ENCODE results near the gene CLEC1A. TPM values are rescaled to one million over a fixed set of nuclear protein-coding genes. Genes with fewer than 3 reads are reported as not detected.
"Not testable (repeated sequence)": the region's sequence is repeated elsewhere in the genome, so short reads cannot be mapped to it uniquely, and the experiment has no call there.

Gene CLEC1A
- total RNA-seq, 1 experiment from 2014 or later = not detected

DNA sequence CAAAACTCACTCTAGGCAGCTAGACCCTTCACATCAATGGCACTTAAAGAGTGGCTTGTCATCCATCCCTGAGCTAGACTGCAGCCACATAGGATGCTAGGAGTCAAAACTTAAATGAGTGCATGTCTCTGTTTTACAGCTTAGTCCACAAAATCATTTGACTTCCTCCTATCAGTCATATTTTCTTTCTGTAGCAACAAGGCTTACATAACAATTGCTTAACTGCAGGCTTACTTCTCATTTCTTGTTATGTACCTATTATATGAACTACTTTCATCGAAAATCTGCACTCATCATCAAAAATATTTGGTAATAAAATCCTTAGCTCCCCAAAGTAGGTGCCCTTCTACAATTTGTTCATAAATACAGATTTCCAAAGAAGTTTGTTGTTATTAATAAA, 30.1 kb downstream of the CLEC1A start:
- no peak for DNase-seq (ENCODE audit: low read depth)
- in situ Hi-C loops (cut with HindIII; ENCODE audit: low pct_unique_long_range_greater_than_20kb, low sequenced_read_pairs) = no loop called here

DNA sequence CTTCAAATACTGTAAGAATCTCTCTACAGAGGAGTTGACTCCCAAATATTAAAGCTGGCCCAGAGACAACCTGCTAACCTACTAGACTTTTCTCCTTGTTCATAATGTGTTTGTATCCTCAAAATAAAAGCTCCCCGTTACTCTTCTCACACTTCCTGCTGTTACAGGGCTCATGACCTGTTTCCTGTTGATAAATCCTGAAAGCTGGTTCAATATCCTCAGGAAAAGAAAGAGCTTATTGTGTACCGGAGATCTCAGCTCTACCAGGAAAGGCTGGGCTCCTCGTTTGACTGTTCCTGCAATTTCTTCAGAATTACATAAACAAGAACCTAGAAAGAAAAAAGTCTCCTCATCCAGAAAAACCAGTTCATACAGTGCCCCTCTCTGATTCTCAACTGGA, 30.8 kb downstream of the CLEC1A start:
- no peak for DNase-seq (ENCODE audit: low read depth)
- in situ Hi-C loops (cut with HindIII; ENCODE audit: low pct_unique_long_range_greater_than_20kb, low sequenced_read_pairs) = no loop called here

DNA sequence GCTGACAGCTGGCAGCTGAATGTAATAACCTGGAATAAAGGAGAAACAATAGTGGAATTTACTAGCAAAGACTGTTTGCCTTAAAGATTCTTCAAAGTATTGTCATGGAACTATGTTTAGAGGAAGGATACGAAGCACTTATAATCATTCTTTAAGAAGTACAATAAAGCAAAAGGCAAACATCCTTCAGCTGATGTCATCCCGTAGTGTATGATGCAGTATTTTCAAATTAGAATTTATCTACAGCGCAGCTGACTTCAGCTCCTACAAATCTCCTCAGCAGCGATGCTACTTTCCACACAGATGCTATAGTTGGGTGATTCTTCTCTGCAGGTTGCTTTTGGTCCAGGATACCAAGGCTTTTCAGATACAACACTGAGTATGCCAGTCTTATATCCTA, 31.5 kb downstream of the CLEC1A start:
- in situ Hi-C loops (cut with HindIII; ENCODE audit: low pct_unique_long_range_greater_than_20kb, low sequenced_read_pairs) = no loop called here
- no peak for DNase-seq (ENCODE audit: low read depth)

DNA sequence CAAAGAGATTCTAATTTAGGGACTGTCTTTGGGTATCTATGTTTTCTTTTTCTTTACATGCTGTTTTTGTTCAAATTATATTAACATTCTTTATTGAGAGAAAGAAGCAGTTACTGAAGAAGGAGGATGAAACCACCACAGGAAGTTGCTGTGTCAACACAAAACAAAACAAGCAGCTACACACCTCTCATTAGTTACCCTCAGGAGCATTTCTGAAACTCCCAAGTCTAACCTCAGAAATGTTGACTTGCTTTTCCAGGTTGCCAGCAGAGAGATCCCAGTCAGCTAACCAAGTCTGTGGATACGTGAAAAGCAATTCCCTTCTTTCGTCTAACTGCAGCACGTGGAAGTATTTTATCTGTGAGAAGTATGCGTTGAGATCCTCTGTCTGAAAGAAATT, 33.5 kb downstream of the CLEC1A start:
- in situ Hi-C loops (cut with HindIII; ENCODE audit: low pct_unique_long_range_greater_than_20kb, low sequenced_read_pairs) = no loop called here
- no peak for DNase-seq (ENCODE audit: low read depth)

DNA sequence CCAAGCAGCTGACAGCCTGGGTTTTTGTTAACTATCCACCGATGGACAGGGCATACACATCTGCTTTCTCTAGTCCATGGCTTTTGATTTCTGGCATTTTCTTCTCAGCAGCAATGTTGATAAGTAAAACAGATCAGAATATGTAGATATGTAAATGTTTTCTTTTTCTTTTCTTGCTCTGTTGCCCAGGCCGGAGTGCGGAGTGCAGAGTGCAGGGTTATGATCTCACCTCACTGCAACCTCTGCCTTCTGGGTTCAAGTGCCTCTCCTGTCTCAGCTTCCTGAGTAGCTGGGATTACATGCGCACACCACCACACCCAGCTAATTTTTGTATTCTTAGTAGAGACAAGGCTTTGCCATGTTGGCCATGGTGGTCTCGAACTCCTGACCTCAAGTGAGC, 40.4 kb downstream of the CLEC1A start:
- no peak for DNase-seq (ENCODE audit: low read depth)
- in situ Hi-C loops (cut with HindIII; ENCODE audit: low pct_unique_long_range_greater_than_20kb, low sequenced_read_pairs) = no loop called here

DNA sequence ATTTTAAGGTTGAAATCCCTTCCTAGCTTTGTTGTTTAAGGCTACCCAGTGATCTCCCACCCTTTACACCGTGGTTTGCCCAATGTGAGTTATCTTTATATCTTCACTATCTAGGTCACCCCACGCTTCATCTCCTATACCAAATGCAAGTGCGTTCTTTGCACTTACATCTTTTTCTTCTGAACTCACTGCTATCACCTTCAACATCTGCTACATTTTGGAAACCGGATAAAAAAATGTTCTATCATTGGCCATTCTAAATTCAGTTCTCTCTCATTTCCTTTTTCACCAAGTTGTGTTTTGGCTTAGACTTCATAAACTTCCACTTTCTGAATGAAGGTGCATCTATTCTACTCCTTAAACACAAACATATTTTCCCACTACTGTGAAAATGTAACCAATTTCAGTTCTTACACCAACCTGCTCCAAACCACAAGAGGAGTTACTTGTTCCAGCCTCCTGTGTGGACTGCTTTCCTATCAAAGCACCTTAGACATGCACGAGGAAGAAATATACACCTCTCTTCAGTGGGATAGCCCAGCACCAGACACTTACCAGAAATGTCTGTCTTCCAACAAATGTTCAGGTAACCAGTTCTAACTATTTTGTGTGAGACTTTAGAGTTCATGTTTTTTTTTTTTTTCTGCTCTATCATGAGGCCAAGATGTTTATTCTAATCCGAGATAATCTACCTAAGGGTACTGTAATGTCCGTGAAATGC, 46.4 kb downstream of the CLEC1A start:
- DNase-seq (ENCODE audit: low read depth) = no peak
- in situ Hi-C loops (cut with HindIII; ENCODE audit: low pct_unique_long_range_greater_than_20kb, low sequenced_read_pairs) = no loop called here

DNA sequence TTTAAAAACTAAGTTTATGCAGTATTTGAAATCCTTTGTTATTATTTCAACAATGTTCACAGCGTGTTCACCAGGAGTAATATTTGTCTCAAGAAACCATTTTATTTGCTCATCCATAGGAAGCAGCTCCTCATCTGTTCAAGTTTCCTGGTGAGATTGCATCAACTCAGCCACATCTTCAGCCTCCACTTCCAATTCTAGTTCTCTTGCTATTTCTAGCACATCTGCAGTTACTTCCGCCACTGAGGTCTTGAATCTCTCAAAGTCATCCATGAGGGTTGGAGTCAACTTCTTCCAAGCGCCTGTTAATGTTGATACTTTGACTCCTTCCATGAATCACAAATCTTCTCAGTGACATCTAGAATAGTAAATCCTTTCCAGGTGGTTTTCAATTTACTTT, 50.3 kb downstream of the CLEC1A start:
- DNase-seq (ENCODE audit: low read depth) = no peak
- in situ Hi-C loops (cut with HindIII; ENCODE audit: low pct_unique_long_range_greater_than_20kb, low sequenced_read_pairs) = no loop called here

DNA sequence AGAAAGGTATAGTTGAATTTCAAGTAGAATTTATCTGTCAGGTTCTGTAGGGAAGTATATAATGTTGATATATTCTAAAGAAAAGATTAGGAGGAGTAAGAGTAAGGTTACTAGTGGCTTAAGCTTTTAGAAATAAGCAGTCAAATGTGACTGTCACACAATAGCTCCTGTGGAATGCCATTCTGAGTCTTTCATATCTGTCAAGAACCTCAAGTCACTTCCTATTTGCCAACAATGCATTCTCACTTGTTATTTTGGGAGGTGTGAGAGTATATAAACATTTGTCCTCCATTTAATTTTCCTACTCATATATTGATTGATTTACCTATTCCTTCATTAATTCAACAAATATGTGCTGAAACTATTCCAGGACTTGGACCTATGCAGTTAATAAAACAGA, 56.6 kb downstream of the CLEC1A start:
- no peak for DNase-seq (ENCODE audit: low read depth)
- in situ Hi-C loops (cut with HindIII; ENCODE audit: low pct_unique_long_range_greater_than_20kb, low sequenced_read_pairs) = no loop called here

DNA sequence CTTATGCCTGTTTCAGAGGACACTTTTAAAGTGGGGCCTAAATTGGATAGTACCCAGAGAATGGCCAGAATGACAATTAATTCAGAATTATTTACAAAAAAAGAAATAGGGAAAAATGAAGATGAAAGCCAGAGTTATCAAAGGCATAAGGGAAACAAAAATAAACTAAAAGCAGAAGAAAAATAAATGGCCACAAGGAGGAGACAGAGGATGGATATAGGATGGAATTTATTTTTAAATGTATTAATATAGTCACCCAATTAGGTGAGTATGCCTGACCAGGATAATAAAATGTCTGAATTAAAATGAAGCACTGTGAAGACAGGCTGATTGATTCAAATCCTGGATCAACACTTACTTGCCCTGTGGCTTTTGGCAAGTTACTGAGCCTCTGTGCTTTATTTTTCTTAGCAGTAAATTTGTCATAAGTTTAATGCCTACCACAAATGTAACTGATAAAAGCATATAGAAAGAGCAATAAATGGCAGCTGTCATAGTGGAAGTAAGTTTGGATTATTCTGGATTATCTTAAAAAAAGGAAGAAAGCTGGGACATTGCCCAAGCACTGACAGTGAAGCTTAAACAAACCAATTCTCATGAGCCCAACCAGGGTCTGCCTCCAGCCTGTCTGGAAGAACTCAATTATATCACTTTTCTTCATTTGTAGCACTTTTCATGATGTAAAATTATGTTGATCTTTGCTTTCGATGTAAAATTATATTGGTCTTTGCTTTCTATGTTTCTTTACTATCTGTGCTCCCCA, 64.8 kb downstream of the CLEC1A start:
- in situ Hi-C loops (cut with HindIII; ENCODE audit: low pct_unique_long_range_greater_than_20kb, low sequenced_read_pairs) = no loop called here
- DNase-seq (ENCODE audit: low read depth) = no peak

DNA sequence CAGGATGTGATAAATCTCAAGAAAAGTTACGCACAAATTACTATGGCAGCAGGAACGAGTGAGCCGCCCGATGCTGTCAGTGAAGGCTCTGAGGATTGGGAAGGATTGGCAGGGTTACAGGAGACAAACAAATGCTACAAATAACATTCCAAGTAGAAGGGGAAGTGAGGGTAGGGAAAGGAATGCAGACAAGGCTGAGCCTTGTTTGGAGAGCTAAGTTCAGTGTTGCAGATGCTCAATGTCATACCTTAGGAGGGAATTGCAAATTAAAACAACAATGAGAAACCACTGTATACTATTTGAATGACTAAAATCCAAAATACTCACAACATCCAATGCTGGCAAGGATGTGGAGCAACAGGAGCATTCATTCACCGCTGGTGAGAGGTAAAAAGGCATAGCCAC, 67.0 kb downstream of the CLEC1A start:
- no peak for DNase-seq (ENCODE audit: low read depth)
- in situ Hi-C loops (cut with HindIII; ENCODE audit: low pct_unique_long_range_greater_than_20kb, low sequenced_read_pairs) = no loop called here

DNA sequence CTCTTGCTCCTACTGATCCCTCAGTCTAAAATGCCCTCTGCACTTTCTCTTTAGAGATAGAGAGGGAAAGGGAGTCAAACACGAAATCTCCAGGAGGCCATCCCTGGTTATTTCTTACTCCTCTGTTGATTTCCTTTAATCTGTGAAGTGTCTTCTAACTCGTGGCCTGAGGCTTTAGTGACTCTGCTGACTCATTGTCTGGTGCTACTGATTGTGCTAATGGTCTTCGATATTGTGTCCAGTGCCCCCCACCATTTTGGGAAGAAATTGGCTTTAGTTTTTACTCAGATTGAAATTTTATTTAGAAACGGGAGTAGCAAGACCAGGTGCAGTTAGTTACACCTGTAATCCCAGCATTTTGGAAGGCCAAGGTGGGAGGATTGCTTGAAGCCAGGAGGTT, 67.5 kb downstream of the CLEC1A start:
- DNase-seq (ENCODE audit: low read depth) = no peak
- in situ Hi-C loops (cut with HindIII; ENCODE audit: low pct_unique_long_range_greater_than_20kb, low sequenced_read_pairs) = no loop called here

DNA sequence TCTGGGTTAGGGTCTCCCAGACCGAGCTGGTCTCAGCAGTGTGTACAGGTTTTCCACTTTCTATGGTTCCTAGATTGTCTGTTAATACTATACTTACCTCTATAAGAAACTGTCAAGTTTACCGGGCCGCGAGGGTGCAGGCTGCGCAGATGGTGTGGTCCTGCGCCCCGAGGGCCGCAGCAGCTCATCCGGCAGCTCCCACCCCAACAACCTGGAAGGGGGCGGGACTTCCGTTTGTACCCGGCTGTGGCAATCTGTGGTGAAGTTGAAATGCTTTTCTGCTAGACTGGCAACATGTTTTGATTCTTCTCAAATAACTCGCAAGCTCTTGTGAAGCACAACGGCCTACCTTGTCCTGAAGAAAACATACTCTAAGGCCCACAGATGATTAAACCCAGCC, 68.3 kb downstream of the CLEC1A start, which contains the start of gene CLEC9A:
TSS of gene CLEC9A (plus strand) at position 237 of the 400 bp plus-strand sequence. CDS start 22,006 bp downstream, outside the sequence.
- in situ Hi-C loops (cut with HindIII; ENCODE audit: low pct_unique_long_range_greater_than_20kb, low sequenced_read_pairs) = no loop called here
- DNase-seq (ENCODE audit: low read depth) = no peak

DNA sequence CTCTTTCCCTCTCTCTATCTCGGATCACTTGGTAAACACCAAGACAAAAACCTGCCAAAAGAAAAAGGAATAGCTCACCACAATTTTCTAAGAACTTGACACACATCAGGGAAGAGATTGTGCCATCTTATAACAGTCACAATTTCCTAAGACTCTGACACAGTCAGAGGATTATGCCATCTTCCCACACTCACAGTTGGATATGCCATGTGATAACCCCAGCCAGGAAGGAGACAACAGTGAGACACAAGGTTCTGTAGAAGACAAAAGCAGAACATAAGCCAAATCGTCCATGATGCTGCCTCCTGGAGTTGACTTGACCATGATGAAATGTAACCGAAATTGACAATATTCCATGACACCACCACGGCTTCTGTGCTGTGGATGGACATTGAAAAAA, 71.1 kb downstream of the CLEC1A start:
- in situ Hi-C loops (cut with HindIII; ENCODE audit: low pct_unique_long_range_greater_than_20kb, low sequenced_read_pairs) = no loop called here
- no peak for DNase-seq (ENCODE audit: low read depth)

DNA sequence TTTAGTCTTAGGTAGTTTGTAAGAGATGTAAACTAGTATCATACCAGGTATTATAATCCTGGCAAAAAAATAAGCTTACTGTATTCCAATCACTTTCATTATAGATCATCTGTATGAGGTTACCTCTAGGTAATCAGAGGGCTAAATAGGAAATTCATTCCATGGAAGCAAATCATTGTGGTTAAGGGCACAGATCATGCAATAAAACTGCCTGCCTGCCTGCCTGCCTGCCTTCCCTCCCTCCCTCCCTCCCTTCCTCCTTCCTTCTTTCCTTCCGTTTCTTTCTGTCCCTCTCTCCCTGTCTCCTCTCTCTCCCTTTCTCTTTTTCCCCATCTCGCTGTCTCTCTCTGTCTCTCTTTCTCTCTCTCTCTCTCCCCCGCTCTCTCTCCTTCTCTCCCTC, 71.5 kb downstream of the CLEC1A start:
- no peak for DNase-seq (ENCODE audit: low read depth)
- in situ Hi-C loops (cut with HindIII; ENCODE audit: low pct_unique_long_range_greater_than_20kb, low sequenced_read_pairs) = no loop called here

DNA sequence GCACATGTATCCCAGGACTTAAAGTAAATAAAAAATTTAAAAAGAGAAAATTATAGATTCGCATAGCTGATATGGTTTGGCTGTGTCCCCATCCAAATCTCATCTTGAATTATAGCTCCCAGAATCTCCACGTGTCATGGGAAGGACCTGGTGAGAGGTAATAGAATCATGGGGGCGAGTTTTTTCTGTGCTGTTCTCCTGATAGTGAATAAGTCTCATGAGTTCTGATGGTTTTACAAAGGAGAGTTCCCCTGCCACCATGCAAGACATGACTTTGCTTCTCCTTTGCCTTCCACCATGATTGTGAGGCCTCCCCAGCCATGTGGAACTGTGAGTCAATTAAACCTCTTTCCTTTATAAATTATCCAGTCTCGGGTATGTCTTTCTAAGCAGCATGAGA, 72.1 kb downstream of the CLEC1A start:
- DNase-seq (ENCODE audit: low read depth); in situ Hi-C loops (cut with HindIII; ENCODE audit: low pct_unique_long_range_greater_than_20kb, low sequenced_read_pairs): not testable (repeated sequence)

DNA sequence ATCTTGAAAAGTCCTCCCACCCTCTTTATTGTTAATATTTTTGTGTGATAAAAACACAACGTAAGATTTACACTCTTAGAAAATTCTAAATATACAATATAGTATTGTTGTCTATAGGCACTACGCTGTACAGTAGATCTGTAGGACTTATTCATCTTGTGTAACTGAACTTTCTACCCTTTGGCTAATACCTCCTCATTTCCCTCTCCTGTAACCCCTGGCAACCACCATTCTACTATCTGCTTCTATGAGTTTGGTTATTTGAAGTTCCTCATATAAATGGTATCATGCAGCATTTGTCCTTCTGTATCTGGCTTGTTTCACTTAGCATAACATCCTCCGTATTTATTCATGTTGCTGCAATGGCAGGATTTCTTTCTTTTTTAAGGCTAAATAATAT, 73.5 kb downstream of the CLEC1A start:
- DNase-seq (ENCODE audit: low read depth) = no peak
- in situ Hi-C loops (cut with HindIII; ENCODE audit: low pct_unique_long_range_greater_than_20kb, low sequenced_read_pairs) = no loop called here

DNA sequence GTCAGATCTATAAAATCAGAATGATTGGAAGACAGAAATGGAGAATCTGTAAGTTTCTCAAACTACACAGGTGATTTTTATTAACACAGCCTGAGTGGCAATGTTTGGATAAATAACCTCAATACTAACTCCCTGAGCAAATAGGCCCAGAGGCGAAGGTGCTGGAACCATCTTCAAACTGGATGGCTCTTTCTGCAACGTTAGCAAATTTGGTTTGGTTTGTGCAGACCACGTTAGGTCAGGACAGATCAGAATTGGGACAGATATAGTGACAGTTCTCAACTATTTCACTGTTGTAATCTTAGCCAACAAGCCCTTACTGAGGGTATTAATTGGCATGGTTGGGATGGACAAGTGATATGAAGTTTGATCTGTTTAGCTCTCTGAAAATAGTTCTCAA, 77.4 kb downstream of the CLEC1A start:
- DNase-seq (ENCODE audit: low read depth) = no peak
- in situ Hi-C loops (cut with HindIII; ENCODE audit: low pct_unique_long_range_greater_than_20kb, low sequenced_read_pairs) = no loop called here
